A673 (cell line): ENCODE results near the gene ZSCAN18.

Experiments
- EZH2 ChIP-seq: fragments of 200-600 bp; sonication (generic); IDR thresholded peaks from 2 replicates; pipeline ENCODE4 v1.6.1; 2017; ENCODE audit warnings: borderline replicate concordance, low read depth, mild to moderate bottlenecking, mixed read lengths, antibody characterized with exemption, low read length; ENCODE audit not compliant: poor library complexity, severe bottlenecking
- TF ChIP-seq, protein P1 (sequence below): fragments of 300-800, 200-600 bp; sonication (generic); conservative IDR thresholded peaks from 2 replicates; pipeline ENCODE4 v1.5.1; 2017; ENCODE audit warnings: low read depth, mild to moderate bottlenecking, antibody characterized with exemption, low read length, moderate library complexity, mixed read lengths

DNA sequence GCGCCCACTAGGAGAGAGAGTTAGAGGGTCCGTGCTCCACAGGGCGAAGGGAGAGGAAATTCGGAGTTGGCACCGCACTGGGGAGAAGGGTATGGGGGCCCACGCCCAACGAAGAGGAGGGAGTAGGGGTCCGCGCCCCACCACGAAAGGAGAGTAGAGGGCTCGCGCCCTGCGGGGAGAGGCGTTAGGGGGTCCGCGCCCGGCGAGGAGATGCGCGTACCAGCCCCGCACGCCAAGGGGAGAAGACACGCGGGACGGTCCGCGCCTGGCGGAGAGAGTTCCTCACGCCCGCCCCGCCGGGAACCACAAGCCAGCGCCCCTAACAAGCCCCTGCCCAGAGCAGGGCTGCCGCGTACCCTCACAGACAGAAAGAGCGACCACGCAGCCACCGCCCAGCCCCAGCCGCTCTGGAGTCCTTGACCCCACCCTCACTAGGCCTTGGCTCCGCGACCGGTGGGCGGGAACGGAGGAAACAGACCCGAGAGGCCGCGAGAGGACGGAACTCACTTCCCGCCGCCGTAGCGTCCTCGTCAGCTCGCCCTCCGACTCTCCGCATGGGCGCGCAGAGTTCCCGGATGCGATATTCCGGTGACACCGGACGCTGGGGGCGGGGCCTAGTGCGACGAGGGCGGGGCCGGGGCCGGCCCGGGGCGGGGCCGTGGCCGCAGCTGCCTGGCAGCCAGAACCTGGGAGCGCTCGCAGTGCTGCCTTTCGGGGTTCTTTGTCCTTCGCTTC is 20.0 kb upstream of the ZSCAN18 start:
- no peak for TF ChIP-seq EZH2
- TF ChIP-seq, protein P1, sequence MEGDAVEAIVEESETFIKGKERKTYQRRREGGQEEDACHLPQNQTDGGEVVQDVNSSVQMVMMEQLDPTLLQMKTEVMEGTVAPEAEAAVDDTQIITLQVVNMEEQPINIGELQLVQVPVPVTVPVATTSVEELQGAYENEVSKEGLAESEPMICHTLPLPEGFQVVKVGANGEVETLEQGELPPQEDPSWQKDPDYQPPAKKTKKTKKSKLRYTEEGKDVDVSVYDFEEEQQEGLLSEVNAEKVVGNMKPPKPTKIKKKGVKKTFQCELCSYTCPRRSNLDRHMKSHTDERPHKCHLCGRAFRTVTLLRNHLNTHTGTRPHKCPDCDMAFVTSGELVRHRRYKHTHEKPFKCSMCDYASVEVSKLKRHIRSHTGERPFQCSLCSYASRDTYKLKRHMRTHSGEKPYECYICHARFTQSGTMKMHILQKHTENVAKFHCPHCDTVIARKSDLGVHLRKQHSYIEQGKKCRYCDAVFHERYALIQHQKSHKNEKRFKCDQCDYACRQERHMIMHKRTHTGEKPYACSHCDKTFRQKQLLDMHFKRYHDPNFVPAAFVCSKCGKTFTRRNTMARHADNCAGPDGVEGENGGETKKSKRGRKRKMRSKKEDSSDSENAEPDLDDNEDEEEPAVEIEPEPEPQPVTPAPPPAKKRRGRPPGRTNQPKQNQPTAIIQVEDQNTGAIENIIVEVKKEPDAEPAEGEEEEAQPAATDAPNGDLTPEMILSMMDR = no peak
